Measurements from ENCODE around the gene ZNF280A.

Gene ZNF280A, protein sequence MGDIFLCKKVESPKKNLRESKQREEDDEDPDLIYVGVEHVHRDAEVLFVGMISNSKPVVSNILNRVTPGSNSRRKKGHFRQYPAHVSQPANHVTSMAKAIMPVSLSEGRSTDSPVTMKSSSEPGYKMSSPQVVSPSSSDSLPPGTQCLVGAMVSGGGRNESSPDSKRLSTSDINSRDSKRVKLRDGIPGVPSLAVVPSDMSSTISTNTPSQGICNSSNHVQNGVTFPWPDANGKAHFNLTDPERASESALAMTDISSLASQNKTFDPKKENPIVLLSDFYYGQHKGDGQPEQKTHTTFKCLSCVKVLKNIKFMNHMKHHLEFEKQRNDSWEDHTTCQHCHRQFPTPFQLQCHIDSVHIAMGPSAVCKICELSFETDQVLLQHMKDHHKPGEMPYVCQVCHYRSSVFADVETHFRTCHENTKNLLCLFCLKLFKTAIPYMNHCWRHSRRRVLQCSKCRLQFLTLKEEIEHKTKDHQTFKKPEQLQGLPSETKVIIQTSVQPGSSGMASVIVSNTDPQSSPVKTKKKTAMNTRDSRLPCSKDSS

DNA sequence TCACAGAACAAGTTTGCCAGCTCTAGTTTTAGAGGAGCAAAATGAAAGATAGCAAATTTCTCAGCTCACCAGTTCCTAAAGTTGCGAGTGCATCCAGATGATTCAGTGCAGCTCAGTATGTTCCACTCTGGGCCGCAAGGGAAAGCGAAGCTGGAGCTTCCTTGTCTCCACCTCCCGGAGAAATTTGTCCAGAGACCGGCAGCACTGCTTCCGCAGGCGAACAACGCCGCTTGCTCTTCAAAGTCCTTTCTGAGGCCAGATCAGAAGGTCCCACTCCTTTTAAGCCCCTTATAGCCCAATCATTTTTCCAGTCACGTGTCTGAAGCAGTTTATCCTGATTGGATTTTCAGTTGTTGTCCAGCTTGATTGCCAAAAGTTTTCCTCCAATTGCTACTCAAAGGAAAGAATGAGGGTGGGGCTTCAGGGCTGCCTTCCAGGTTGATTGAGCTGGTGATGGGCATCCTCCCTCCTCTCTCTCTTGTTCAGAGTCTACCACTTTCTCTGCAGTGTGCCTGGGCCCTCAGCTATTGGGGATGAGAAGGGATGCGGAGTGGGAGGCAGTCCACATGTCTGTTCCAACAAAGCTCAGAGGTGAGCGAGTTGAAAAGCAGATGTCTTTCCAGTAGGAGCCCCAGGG lies at the start of gene ZNF280A:
ZNF280A (minus strand) TSS at position 251 of the 637 bp plus-strand sequence. CDS start 4,640 bp downstream, outside the sequence.
- DNase-seq (ENCODE audit: low read depth in 2 of 2): no peak

DNA sequence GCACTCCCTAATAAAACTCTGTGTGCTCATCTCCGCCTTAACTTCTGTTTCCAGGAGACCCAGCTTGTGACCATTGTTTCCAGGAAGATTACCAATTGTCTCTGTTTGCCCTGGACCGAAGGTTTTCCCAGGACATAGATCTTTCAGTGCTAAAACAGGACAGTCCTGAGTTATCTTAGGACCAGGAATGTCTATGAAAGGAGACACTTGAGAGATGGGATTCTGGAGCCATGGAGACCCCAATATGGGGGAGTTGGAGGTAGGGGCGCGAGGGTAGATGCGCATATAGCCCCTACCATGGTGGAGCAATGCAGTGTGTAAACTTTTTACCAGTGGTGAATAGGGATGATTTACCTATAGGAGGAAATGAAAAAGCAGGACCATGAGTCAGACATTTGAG lies 49.1 kb upstream of the ZNF280A start:
- no peak for DNase-seq (ENCODE audit: low read depth in 2 of 2)

DNA sequence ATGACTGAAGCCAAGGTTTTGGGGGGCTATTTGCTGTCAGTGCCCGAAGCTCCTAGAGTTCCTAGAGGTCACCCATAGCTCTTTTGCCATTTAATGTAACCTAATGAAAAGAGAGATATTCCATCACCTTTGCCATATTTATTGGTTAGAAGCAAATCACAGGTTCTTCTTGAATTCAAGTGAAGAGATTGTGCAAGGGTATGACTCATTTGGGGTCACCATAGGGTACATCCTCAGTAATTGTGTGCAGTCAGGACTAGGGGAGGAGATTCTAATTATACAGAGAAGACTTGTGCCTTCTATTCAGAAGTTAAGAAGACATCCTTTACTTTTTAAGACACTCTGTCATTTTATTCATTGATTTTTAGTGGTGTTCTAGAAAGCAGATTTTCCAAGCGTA lies 45.9 kb upstream of the ZNF280A start:
- DNase-seq (ENCODE audit: low read depth in 2 of 2): no peak

DNA sequence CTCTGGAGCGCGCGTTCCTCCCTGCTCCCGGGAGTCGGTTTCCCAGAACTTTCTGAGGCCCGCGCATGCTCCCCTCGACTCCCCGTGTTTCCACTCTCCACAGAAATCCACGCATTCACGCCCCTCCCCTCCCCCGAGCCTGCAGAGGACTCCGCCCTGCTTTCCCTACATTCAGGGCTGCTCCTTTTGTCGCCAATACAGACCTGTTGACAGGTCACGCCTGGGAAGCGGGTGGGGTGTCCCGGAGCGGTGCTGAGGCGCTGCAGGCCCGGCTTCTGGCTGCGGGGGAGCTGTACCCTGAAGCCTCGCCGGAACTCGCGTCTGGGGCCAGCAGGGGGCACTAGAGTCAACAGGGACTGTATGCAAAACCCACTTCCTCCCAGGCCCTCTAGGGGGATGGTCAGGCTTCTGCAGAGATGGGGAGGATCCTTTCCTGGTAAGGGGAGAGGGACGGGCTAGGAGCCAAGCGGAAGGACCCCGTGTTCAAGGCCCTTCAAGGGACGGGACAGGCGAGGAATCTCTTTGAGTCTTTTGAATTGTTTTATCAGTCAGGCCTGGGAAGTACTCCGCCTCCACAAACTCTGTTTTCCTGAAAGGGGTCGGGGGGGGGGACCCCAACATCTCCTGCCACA lies 39.0 kb upstream of the ZNF280A start, which contains the start of gene PRAME:
PRAME (minus strand) TSS at position 294 of the 632 bp plus-strand sequence. CDS start 2,433 bp downstream, outside the sequence.
- no peak for DNase-seq (ENCODE audit: low read depth in 2 of 2)

- no peak for DNase-seq (ENCODE audit: low read depth in 2 of 2)
Observed at GRCh38 chr22:22558071-22558971, 38.3 kb upstream of the ZNF280A start.

- no peak for DNase-seq (ENCODE audit: low read depth in 2 of 2)
Observed at GRCh38 chr22:22556995-22557925, 37.2 kb upstream of the ZNF280A start.

DNA sequence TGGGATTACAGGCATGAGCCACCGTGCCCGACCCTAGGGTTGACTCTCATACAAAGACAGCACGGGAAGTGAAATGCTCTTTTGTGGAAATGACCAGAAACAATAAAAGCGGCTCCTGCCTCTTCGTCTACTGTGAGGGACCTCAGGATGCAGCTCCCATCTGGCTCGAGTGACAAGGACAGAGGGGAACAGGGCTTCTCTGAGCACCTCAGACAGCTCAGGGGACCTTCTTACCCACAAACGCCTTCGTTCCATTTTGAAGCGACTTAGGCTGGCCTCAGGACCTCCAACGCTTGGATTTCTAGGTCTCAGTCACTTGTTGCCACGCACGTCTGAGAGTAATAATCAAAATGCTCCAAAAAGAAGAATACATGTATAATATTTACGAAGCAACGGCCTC lies 36.5 kb upstream of the ZNF280A start:
- DNase-seq (ENCODE audit: low read depth in 2 of 2): no peak

DNA sequence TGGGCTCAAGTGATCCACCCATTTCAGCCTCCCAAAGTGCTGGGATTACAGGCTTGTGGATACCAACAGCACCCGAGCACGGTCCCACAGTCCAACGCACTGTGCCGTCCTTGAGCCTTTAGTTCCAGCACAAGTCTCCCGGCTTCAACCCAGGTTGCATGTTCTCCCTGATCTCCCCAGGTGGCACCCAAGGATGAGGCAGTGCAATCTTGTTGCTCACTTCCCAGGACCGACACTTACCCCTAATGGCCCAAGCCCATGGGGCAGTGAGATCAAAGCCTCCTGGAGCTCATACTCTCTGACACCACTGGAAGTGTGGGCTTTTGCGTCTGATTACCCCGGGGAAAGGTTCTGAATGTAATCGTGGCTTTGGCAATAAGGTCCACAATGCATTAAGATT lies 35.5 kb upstream of the ZNF280A start:
- DNase-seq (ENCODE audit: low read depth in 2 of 2): no peak

DNA sequence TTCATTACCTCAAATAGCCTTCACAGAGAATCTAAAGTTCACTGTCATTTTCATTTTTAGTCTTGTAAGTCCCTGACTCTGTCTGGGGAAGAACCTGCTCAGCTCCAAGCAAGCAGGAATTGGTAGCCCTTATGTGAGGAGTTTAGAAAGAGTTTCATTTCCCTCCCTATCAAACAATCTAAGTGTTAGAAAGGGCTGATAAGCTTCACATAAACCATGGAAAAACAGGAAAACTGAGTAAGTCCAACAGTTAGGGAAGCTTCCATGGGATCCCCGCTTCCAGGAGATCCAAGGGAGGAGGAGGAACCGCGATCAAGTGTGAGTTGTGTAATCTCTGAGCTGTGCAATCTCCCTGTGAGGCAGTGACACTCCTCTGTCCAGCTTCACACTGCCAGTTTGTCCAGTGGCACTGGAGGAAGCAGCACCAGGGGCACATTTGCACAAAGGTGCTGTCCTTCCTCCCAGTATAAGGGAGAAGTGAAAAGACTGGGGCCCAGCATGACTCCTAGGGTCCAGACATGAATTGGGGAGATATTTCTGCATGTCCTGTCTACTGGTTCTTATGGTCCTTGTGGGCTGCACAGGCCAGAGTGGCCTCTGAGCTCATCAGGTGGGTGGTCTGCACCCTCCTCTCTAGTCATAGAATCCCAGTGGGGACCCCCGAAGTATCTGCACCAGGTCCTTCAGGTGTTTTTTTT lies 34.7 kb upstream of the ZNF280A start:
- DNase-seq (ENCODE audit: low read depth in 2 of 2): no peak

GRCh38 chr22:22553735-22554586 lies 33.9 kb upstream of the ZNF280A start:
- DNase-seq (ENCODE audit: low read depth in 2 of 2): no peak

GRCh38 chr22:22553141-22553540 lies 33.1 kb upstream of the ZNF280A start:
- no peak for DNase-seq (ENCODE audit: low read depth in 2 of 2)

- no peak for DNase-seq (ENCODE audit: low read depth in 2 of 2)
Observed at GRCh38 chr22:22552630-22553029, 32.6 kb upstream of the ZNF280A start.

DNA sequence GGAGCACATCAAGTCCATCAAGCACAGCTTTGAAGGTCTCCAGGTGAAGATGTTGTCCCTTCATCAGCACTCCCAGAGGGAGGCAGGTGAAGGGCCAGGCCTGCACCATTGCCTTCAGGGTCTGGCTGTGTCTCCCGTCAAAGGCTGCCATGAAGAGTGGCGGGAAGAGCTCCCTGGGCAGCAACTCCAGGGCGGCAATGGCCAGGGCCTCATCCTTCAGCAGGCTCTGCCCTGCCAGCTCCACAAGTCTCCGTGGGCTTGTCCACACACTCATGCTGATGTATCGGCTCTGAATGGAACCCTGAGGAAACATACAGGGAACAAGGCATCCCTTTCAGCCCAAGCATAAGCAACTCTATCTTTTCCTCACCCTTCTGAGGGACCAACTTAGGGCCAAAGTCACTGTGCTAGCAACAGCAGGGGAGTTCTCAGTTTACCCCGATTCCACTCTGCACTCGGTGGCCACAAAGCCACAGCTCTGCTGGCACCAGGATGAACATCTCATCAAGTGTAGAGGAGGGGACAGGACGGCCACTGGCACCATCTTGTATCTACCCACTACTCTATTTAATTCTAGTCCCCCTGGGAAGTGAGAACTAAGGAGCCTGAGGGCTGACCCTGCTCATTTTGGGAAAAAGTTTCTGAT lies 30.8 kb upstream of the ZNF280A start:
- no peak for DNase-seq (ENCODE audit: low read depth in 2 of 2)

DNA sequence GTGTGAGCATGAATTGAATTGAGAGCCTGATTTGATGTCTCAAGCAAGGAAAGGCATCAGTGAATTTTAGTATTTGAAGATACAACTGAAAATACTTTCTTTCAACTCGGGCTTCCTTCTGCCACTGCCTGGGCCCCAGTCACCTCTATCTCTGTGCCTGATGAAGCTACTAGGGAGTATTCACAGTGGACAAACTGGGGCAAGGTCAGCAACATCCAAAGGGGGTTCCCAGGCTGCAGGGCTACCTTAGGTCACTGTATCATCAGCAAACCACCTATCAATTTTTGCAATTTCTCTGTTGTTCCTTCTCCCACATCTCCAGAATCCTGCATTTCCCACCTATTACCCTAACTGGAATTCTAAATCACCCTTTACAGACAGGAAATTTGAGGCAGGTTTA lies 28.8 kb upstream of the ZNF280A start:
- no peak for DNase-seq (ENCODE audit: low read depth in 2 of 2)

DNA sequence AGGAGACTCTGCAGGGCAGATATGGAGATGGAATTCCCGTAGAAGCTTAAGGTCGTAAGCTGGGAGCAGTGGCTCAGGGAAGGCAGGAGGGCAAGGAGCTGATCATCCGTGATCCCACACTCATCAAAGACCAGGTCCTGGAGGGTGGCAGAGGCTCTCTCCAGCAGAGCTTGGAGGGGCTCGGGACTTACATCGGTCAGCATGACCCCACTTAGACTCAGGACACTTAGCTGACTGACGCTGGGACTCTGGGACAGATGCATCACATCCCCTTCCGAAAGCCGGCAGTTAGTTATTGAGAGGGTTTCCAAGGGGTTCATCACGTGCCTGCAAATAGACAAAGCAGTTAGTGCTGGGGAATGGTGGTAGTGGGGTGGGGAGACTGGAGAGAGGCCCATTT lies 28.2 kb upstream of the ZNF280A start:
- no peak for DNase-seq (ENCODE audit: low read depth in 2 of 2)

GRCh38 chr22:22547692-22548300 lies 27.7 kb upstream of the ZNF280A start:
- no peak for DNase-seq (ENCODE audit: low read depth in 2 of 2)

DNA sequence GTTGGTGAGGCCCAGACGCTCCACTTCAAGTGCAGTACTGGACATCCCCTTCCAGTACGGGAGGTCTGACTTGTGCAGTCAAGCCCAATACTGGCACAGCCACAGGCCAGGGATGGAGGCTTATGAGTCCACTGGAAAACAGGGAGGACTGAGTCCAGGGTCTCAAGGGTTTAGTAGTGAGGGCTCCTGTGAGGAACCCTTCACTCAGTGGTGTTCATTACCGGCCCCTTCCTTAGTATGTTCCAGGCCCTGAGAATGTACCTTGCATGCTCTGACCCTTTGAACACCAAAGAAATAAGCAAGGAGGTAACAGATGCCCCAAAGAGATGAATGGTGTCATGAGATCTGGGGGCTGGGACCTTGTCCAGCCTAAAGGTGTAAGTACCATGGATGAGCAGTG lies 27.2 kb upstream of the ZNF280A start:
- no peak for DNase-seq (ENCODE audit: low read depth in 2 of 2)

- no peak for DNase-seq (ENCODE audit: low read depth in 2 of 2)
Observed at GRCh38 chr22:22546490-22546889, 26.4 kb upstream of the ZNF280A start.

Data from fibroblast of skin of left biceps (primary cell).